ENCODE results near the gene CPNE5. TPM values are rescaled to one million over a fixed set of nuclear protein-coding genes. Genes with fewer than 3 reads are reported as not detected.

Gene CPNE5
- total and polyA plus RNA-seq, 7 donors: 0.03 to 1.7 (median 0.41) TPM

- no peaks in the 10 kb centered on the region for H3K27me3 ChIP-seq (ENCODE audit: insufficient read depth in 3 of 3, low read length in 2 of 3)
- H3K4me3 ChIP-seq: no peak overlapping the region
- H3K9me3 ChIP-seq: peaks cover 4% of the 10 kb centered on the region
- intact Hi-C loops (cut with DNase I): loop anchor here (5.0 to 10.0 kb wide), 2 partner anchors 54 to 326 kb away; partner anchors contain the start of gene RAB44 (in 1 of the 2)
- H3K36me3 ChIP-seq (ENCODE audit: insufficient read depth in 1 of 2, low read depth in 1 of 2): no peaks in the 10 kb centered on the region
- TF ChIP-seq CTCF (IDR thresholded peaks at IDR 0.05): no peak
- WGBS, 3 donors: 97 to 100% (median 98%) methylated on average over 3 of the region's 3 CpGs
- peaks cover 26% of the 10 kb centered on the region for H3K4me1 ChIP-seq
- DNase-seq: no peak
- no peak overlapping the region for H3K27ac ChIP-seq
- no peak for ATAC-seq
These were observed 88.2 kb downstream of the CPNE5 start for GRCh38 chr6:36751091-36751490.

GRCh38 chr6:36749829-36750489, 89.3 kb downstream of the CPNE5 start:
- Histone ChIP-seq H3K4me1 (peaks cover 22% of the 10 kb centered on the region), H3K36me3 (ENCODE audit: insufficient read depth in 1 of 2, low read depth in 1 of 2) (no peaks in the 10 kb centered on the region), H3K4me3 (no peak overlapping the region), H3K27me3 (ENCODE audit: insufficient read depth in 3 of 3, low read length in 2 of 3) (no peaks in the 10 kb centered on the region), H3K27ac (no peak overlapping the region), H3K9me3 (peaks cover 4% of the 10 kb centered on the region)
- no peak for DNase-seq
- WGBS, 3 donors: 84 to 96% (median 89%) methylated on average over 5 of the region's 5 CpGs
- intact Hi-C loops (cut with DNase I): loop anchor here (5.0 to 10.0 kb wide), 2 partner anchors 53 to 325 kb away; partner anchors contain the start of gene RAB44 (in 1 of the 2)
- no peak for TF ChIP-seq CTCF (IDR thresholded peaks at IDR 0.05)
- no peak for ATAC-seq

- ATAC-seq: no peak
- H3K27ac ChIP-seq: no peak overlapping the region
- no peaks in the 10 kb centered on the region for H3K4me1 ChIP-seq
- 77 to 83% (median 79%) methylated on average over 14 of the region's 14 CpGs for WGBS, 3 donors
- no peak for TF ChIP-seq CTCF (IDR thresholded peaks at IDR 0.05)
- no peak overlapping the region for H3K4me3 ChIP-seq
- intact Hi-C loops (cut with DNase I): no loop called here
- no peak for DNase-seq
- H3K27me3 ChIP-seq (ENCODE audit: insufficient read depth in 3 of 3, low read length in 2 of 3): no peaks in the 10 kb centered on the region
- peaks cover 4% of the 10 kb centered on the region for H3K9me3 ChIP-seq
- no peaks in the 10 kb centered on the region for H3K36me3 ChIP-seq (ENCODE audit: insufficient read depth in 1 of 2, low read depth in 1 of 2)
These were observed 93.0 kb downstream of the CPNE5 start for GRCh38 chr6:36746251-36746650.

- Histone ChIP-seq H3K9me3 (peaks cover 4% of the 10 kb centered on the region), H3K4me3 (no peak overlapping the region), H3K27me3 (ENCODE audit: insufficient read depth in 3 of 3, low read length in 2 of 3) (no peaks in the 10 kb centered on the region), H3K36me3 (ENCODE audit: insufficient read depth in 1 of 2, low read depth in 1 of 2) (no peaks in the 10 kb centered on the region), H3K4me1 (no peaks in the 10 kb centered on the region), H3K27ac (no peak overlapping the region)
- no peak for DNase-seq
- WGBS, 3 donors: 80 to 89% (median 88%) methylated on average over 8 of the region's 8 CpGs
- no peak for ATAC-seq
- no peak for TF ChIP-seq CTCF (IDR thresholded peaks at IDR 0.05)
- intact Hi-C loops (cut with DNase I): no loop called here
These were observed 93.4 kb downstream of the CPNE5 start for GRCh38 chr6:36745836-36746235.

- ATAC-seq: no peak
- DNase-seq: no peak
These were observed 94.0 kb downstream of the CPNE5 start for GRCh38 chr6:36745283-36745682.

More at GRCh38 chr6:36745283-36745682, 94.0 kb downstream of the CPNE5 start:
- intact Hi-C loops (cut with DNase I): no loop called here
- Histone ChIP-seq H3K9me3 (peaks cover 4% of the 10 kb centered on the region), H3K27ac (no peak overlapping the region), H3K27me3 (ENCODE audit: insufficient read depth in 3 of 3, low read length in 2 of 3) (no peaks in the 10 kb centered on the region), H3K4me1 (no peaks in the 10 kb centered on the region), H3K36me3 (ENCODE audit: insufficient read depth in 1 of 2, low read depth in 1 of 2) (no peaks in the 10 kb centered on the region), H3K4me3 (no peak overlapping the region)
- WGBS, 3 donors: 94 to 97% (median 95%) methylated on average over 12 of the region's 12 CpGs
- no peak for TF ChIP-seq CTCF (IDR thresholded peaks at IDR 0.05)

Measured in psoas muscle (tissue), 8 donors.